Glutamatergic neuron (in vitro differentiated cells): ENCODE results near the gene ARHGAP10. TPM values are rescaled to one million over a fixed set of nuclear protein-coding genes. Genes with fewer than 3 reads are reported as not detected.

ENCODE experiments used
- DNase-seq: peaks from one replicate; pipeline ENCODE4 v3.0.0; 2022
- H3K27ac Mint-ChIP-seq: one replicate; pipeline ENCODE4 v1.8.0; 2020; ENCODE audit warnings: mild to moderate bottlenecking, mixed read lengths, inconsistent platforms; ENCODE audit not compliant: unreplicated experiment
- H3K27me3 Mint-ChIP-seq: one replicate; pipeline ENCODE4 v1.8.0; 2020; ENCODE audit warnings: mild to moderate bottlenecking, moderate library complexity, mixed read lengths, inconsistent platforms; ENCODE audit not compliant: unreplicated experiment
- H3K36me3 Mint-ChIP-seq: one replicate; pipeline ENCODE4 v1.8.0; 2020; ENCODE audit warnings: mild to moderate bottlenecking, mixed read lengths, inconsistent platforms; ENCODE audit not compliant: unreplicated experiment
- H3K4me1 Mint-ChIP-seq: one replicate; pipeline ENCODE4 v1.8.0; 2020; ENCODE audit warnings: mild to moderate bottlenecking, low read depth, mixed read lengths, inconsistent platforms; ENCODE audit not compliant: unreplicated experiment
- H3K4me3 Mint-ChIP-seq: one replicate; pipeline ENCODE4 v1.8.0; 2020; ENCODE audit warnings: mild to moderate bottlenecking, mixed read lengths, inconsistent platforms; ENCODE audit not compliant: unreplicated experiment
- H3K9me3 Mint-ChIP-seq: one replicate; pipeline ENCODE4 v1.8.0; 2020; ENCODE audit warnings: mild to moderate bottlenecking, moderate library complexity, mixed read lengths, inconsistent platforms; ENCODE audit not compliant: unreplicated experiment
- CTCF ChIP-seq: fragments of 200-600 bp; sonication (generic); IDR thresholded peaks from one replicate; pipeline ENCODE4 v1.5.0; 2021; ENCODE audit not compliant: partially characterized antibody, unreplicated experiment
- total RNA-seq: library from RNA; stranded (reverse); fragmentation: NEBNext Ultra II Directional; extraction: Animal tissue kit (Norgen Biotek cat#: 25700); gene quantifications from one replicate; pipeline ENCODE4 v1.2.1, GENCODE V29; 2021; ENCODE audit not compliant: unreplicated experiment

Gene ARHGAP10
- total RNA-seq, 1 donor from 2014 or later: 19.7 TPM

GRCh38 chr4:147853706-147854105 lies 121.8 kb downstream of the ARHGAP10 start:
- Mint-ChIP-seq H3K27ac (no peak overlapping the region), H3K9me3 (no peaks in the 10 kb centered on the region), H3K4me3 (no peak overlapping the region), H3K27me3 (no peaks in the 10 kb centered on the region), H3K36me3 (no peaks in the 10 kb centered on the region), H3K4me1 (peaks cover 23% of the 10 kb centered on the region)
- TF ChIP-seq CTCF: no peak
- DNase-seq: no peak

- Mint-ChIP-seq H3K4me3 (no peak overlapping the region), H3K9me3 (no peaks in the 10 kb centered on the region), H3K36me3 (no peaks in the 10 kb centered on the region), H3K27ac (peak overlapping the region; percentile 62), H3K4me1 (peaks cover 21% of the 10 kb centered on the region), H3K27me3 (no peaks in the 10 kb centered on the region)
- no peak for TF ChIP-seq CTCF
- no peak for DNase-seq
Measured at GRCh38 chr4:147854154-147854553, 122.3 kb downstream of the ARHGAP10 start.

GRCh38 chr4:147855571-147856009 lies 123.7 kb downstream of the ARHGAP10 start:
- DNase-seq: no peak
- no peak overlapping the region for H3K4me3 Mint-ChIP-seq
- no peaks in the 10 kb centered on the region for H3K36me3 Mint-ChIP-seq
- H3K4me1 Mint-ChIP-seq: peaks cover 21% of the 10 kb centered on the region
- H3K27me3 Mint-ChIP-seq: no peaks in the 10 kb centered on the region
- H3K27ac Mint-ChIP-seq: peak overlapping the region; percentile 86
- no peaks in the 10 kb centered on the region for H3K9me3 Mint-ChIP-seq
- no peak for TF ChIP-seq CTCF

- Mint-ChIP-seq H3K4me3 (no peak overlapping the region), H3K27ac (no peak overlapping the region), H3K36me3 (no peaks in the 10 kb centered on the region), H3K4me1 (peaks cover 13% of the 10 kb centered on the region), H3K27me3 (no peaks in the 10 kb centered on the region), H3K9me3 (no peaks in the 10 kb centered on the region)
- DNase-seq: no peak
- TF ChIP-seq CTCF: no peak
Measured at GRCh38 chr4:147860960-147861359, 129.1 kb downstream of the ARHGAP10 start.

GRCh38 chr4:147862043-147862692 lies 130.3 kb downstream of the ARHGAP10 start:
- DNase-seq: no peak
- no peak overlapping the region for H3K27ac Mint-ChIP-seq
- no peak overlapping the region for H3K4me3 Mint-ChIP-seq
- TF ChIP-seq CTCF: no peak
- peaks cover 15% of the 10 kb centered on the region for H3K4me1 Mint-ChIP-seq
- H3K27me3 Mint-ChIP-seq: no peaks in the 10 kb centered on the region
- H3K9me3 Mint-ChIP-seq: no peaks in the 10 kb centered on the region
- H3K36me3 Mint-ChIP-seq: no peaks in the 10 kb centered on the region
